Measurements from ENCODE around the gene MYO7A.

MYO7A gene

DNA sequence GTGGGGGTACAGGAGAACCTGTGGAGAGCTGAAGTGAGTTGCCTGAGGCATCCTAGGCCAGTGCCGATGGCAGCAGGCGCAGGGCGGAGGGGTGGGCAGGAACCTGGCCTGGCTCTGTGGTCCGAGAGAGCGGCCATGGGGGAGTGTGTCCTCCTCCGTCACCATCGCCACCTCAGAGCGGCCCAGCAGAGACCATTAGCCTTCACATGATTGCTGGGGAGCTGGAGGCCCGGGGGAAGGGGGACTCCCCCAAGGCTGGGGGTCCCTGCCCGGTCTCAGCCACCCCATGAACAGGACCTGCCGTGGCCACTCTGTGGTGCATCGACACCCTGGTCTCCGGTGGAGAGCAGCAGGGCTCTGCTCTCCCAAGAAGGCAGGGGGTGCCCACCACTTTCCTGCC is 21.3 kb upstream of the MYO7A start:
- in situ Hi-C loops (cut with MboI; ENCODE audit: low sequenced_read_pairs, unreplicated experiment), result no loop called here
- DNase-seq (ENCODE audit: low spot score), result no peak
- TF ChIP-seq, protein P1, sequence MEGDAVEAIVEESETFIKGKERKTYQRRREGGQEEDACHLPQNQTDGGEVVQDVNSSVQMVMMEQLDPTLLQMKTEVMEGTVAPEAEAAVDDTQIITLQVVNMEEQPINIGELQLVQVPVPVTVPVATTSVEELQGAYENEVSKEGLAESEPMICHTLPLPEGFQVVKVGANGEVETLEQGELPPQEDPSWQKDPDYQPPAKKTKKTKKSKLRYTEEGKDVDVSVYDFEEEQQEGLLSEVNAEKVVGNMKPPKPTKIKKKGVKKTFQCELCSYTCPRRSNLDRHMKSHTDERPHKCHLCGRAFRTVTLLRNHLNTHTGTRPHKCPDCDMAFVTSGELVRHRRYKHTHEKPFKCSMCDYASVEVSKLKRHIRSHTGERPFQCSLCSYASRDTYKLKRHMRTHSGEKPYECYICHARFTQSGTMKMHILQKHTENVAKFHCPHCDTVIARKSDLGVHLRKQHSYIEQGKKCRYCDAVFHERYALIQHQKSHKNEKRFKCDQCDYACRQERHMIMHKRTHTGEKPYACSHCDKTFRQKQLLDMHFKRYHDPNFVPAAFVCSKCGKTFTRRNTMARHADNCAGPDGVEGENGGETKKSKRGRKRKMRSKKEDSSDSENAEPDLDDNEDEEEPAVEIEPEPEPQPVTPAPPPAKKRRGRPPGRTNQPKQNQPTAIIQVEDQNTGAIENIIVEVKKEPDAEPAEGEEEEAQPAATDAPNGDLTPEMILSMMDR (IDR thresholded peaks at IDR 0.05; ENCODE audit: borderline replicate concordance, control extremely low read depth, extremely low read depth, insufficient read depth, missing control alignments), result no peak

DNA sequence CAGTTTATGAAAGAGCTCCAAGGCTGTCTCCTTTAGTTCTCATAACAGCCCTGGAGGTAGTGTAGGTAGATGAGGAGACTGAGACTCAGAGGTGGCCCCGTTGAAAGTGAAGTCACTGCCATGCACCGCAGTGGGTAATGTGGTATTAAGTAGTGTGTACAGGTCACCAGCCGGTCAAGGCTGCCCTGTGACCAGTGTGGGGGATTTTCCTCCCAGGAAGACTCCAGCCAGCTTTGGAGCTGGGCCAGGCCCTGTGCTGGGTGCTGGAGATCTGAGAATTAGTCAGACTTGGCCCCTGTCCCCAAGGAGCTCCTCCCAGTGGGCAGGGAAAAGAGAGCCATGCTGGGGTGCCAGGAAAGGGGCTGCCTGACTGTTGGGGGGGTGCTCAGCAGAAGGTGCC is 20.1 kb upstream of the MYO7A start:
- no peak for DNase-seq (ENCODE audit: low spot score)
- TF ChIP-seq, protein P1 (IDR thresholded peaks at IDR 0.05; ENCODE audit: borderline replicate concordance, control extremely low read depth, extremely low read depth, insufficient read depth, missing control alignments), result no peak
- in situ Hi-C loops (cut with MboI; ENCODE audit: low sequenced_read_pairs, unreplicated experiment), result no loop called here

DNA sequence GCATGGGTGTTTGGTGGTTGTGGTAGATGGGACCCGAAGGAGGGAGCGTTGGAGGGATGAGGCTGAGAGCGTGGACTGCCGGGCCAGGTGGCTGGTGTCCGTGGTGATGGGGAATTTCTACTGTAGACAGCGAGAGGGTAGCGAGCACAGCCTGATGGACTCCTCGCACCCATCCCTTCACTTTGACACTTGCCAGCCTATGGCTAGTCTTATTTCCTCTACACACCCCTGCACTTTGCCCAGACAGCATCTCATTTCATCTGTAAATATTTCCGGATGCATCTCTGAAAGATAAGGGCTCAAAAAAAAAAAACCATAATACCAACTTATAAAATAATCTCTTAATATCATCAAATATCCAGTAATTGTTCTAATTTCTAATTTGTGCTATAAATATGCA is 19.6 kb upstream of the MYO7A start:
- TF ChIP-seq, protein P1 (IDR thresholded peaks at IDR 0.05; ENCODE audit: borderline replicate concordance, control extremely low read depth, extremely low read depth, insufficient read depth, missing control alignments), result no peak

DNA sequence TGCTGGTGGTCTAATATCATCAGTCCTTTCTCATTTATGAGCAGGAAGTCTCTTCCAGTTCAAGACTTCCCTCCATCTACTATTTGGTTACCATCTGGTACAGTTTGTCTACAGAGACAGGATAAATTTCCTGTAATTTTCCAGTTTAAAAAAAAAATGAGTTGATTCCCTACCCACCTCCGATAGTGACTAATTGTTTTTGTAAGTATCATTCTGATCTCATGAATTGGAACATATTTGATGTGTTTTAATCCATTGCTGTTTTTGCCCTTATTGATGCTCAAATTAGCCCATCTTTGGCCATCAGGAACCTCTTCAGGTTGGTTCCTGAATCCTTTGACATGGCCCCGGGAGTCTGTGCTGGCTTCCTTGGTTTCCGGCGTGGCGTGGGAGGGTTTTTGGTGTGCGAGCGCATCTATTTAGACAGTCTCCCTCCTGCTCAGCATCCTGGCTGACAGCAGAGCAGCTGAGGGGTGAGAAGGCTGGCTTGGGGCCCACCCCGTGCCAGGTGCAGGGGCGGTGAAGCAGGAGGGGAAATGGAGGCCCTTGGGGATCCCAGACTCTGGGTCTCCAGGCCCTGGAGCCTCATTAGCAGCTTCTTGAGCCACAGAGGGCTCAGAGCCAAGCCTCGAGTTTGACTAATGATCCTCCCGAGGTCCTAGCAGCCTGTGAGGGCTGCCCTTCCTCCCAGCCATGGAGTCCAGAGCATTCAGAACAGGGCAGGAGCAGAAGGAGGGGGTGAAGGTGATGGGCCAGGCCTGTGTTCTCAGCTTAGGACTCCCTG is 18.6 kb upstream of the MYO7A start:
- no peak for DNase-seq (ENCODE audit: low spot score)
- TF ChIP-seq, protein P1 (IDR thresholded peaks at IDR 0.05; ENCODE audit: borderline replicate concordance, control extremely low read depth, extremely low read depth, insufficient read depth, missing control alignments), result no peak
- in situ Hi-C loops (cut with MboI; ENCODE audit: low sequenced_read_pairs, unreplicated experiment), result no loop called here

More for the DNA sequence above, 19.6 kb upstream of the MYO7A start:
- no peak for DNase-seq (ENCODE audit: low spot score)
- in situ Hi-C loops (cut with MboI; ENCODE audit: low sequenced_read_pairs, unreplicated experiment), result no loop called here

DNA sequence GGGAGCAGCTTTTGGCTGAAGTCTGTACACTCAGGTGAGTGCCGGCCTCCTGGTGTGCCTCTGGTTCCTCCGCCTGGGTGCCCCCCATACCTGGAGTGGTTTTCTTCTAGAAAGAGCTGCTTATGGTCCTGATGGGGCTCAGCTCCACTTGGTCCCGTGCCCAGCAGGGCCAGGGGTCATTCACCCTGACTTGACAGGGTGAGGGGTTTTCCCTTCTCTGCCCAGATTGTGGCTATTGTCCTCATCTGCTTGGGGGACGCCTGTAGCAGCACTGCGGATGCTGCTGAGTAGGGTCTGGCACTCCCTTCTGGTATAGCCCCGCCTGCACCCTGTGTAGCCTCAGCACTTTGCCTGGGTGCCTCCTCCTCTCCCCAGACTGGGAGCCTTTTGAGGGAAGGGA is 17.2 kb upstream of the MYO7A start:
- no peak for DNase-seq (ENCODE audit: low spot score)
- in situ Hi-C loops (cut with MboI; ENCODE audit: low sequenced_read_pairs, unreplicated experiment), result no loop called here
- TF ChIP-seq, protein P1 (IDR thresholded peaks at IDR 0.05; ENCODE audit: borderline replicate concordance, control extremely low read depth, extremely low read depth, insufficient read depth, missing control alignments), result no peak

DNA sequence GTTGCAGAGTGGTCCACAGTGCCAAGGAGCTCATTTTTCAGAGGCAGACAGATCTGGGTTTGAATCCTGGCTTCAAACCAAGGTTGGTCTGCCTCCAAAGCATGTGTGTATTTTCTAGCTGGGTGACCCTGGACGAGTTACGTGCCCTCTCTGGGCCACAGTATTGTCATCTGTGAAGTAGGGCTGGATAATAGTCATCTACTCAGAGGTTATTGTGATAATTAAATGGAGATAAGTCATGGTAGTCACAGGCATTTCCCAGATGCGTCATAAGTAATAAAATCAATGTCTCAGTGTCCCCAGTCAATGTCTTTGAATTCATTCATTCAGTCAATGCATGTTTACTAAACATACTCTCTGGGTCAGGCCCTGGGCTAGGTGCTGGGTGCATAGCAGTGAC is 16.8 kb upstream of the MYO7A start:
- in situ Hi-C loops (cut with MboI; ENCODE audit: low sequenced_read_pairs, unreplicated experiment), result no loop called here
- TF ChIP-seq, protein P1 (IDR thresholded peaks at IDR 0.05; ENCODE audit: borderline replicate concordance, control extremely low read depth, extremely low read depth, insufficient read depth, missing control alignments), result no peak
- DNase-seq (ENCODE audit: low spot score), result no peak
